GM18951 (cell line): ENCODE data around the gene CBY3.
"Not testable (repeated sequence)": the region's sequence is repeated elsewhere in the genome, so short reads cannot be mapped to it uniquely, and the experiment has no call there.

Experiments used
- POLR2A ChIP-seq: IDR thresholded peaks from 4 replicates; pipeline ENCODE4 v1.6.1; 2011; ENCODE audit warnings: mild to moderate bottlenecking; ENCODE audit not compliant: insufficient read length, insufficient read depth; ENCODE audit errors: extremely low read depth
- in situ Hi-C: fragments of 300-500 bp; cut with MboI; formaldehyde crosslinking; loops from one replicate; pipeline ENCODE4 v1.12.0; 2022; ENCODE audit warnings: low sequenced_read_pairs, mixed read lengths, inconsistent platforms; ENCODE audit not compliant: unreplicated experiment

Gene CBY3

DNA sequence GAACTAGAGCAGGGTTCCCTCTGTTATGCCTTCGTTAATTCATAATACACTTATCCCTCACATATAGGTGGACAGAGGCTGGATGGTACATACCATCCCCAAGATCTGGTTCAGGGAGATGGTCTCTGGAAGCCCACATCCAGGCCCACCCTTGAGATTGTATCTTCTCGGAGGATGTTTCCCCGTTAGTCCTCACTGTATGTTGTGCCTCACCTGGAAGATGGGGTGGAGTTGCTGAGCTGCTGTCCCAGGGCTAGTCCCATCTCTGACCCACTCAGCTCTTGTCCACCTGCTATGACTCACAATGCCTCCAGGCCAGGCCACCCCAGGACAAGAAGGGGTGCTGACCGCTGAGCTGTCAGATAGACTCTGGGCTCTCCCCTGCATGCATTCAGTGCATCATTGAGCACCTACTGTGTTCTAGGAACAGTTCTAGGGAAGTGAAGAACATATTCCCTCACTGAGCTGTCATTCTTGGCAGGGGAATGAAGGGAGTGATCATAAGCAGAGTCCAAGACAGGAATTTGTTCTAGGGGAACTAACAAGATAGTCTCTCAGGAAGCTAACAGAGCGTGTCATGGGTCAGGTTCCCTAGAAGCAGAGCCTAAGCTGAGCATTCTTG is at the start of gene CBY3:
Gene CBY3 (minus strand): TSS at position 255 of the 622 bp plus-strand sequence. CDS start 116 bp downstream, at position 139.
- in situ Hi-C loops = no loop called here

DNA sequence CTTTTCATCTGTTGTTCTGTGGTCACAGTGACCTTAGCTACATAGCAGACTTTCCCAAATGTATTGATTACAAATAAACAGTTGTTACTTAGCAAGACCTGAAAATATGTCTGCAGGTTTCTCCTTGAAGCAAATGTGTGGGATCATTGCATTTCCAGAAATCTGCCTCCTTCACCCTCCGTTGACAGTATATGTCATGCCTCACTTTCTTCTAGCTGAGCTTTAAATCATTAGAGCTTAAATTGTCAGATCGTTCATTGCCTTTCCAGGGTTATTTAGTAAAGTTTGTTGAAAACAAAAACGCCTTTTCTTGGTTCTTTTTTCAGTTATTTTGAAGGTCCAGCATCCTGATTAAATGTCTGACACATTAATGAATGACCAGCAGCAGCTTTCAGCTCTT is 49.5 kb upstream of the CBY3 start:
- no peak for TF ChIP-seq POLR2A
- in situ Hi-C loops = no loop called here

More for the DNA sequence above, at the start of gene CBY3:
- no peak for TF ChIP-seq POLR2A

DNA sequence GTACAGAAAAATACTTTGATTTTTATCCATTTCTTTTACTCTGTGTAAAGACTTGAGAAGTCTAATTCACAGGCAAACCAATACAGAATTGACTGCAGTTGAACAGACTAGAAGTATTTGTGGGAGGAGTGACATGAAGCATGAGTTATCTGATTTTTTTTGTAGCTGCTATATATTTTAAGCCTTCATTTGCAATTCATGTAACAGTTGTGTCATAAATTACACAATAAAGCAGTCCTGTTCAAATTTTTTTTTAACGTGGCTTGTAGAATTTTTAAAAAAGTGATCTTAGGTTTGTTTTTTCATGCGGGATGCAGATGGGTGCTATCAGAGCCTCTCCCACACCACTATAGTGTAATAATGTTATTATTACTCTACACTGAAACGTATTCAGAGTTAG is 48.9 kb upstream of the CBY3 start:
- TF ChIP-seq POLR2A = no peak
- in situ Hi-C loops = no loop called here

DNA sequence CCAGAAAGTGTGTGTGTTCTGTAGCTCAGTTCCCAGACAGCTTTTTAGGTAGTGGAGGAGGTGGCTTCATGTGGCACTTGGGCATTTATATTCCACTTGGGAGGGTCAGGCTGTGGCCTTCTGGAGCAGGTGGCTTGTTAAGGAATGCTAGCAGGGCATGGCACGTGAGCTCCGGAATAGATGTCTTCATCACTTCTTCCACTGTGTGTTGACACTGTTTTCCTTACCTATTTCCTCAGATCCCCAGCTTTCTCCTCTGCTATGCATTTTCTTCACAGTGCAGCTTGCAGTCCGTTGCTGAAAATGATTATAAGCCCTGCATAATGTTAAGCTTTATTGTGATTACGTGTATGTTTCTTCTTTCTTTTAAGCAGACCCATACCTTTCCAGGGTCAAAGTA is 48.5 kb upstream of the CBY3 start:
- no peak for TF ChIP-seq POLR2A
- in situ Hi-C loops = no loop called here

- TF ChIP-seq POLR2A = no peak
- in situ Hi-C loops = no loop called here
Measured at GRCh38 chr5:179727106-179727505, 46.3 kb upstream of the CBY3 start.

GRCh38 chr5:179724163-179724562 is 43.3 kb upstream of the CBY3 start:
- in situ Hi-C loops = no loop called here
- no peak for TF ChIP-seq POLR2A

- in situ Hi-C loops = no loop called here
- TF ChIP-seq POLR2A = no peak
Measured at GRCh38 chr5:179720222-179720621, 39.4 kb upstream of the CBY3 start.

DNA sequence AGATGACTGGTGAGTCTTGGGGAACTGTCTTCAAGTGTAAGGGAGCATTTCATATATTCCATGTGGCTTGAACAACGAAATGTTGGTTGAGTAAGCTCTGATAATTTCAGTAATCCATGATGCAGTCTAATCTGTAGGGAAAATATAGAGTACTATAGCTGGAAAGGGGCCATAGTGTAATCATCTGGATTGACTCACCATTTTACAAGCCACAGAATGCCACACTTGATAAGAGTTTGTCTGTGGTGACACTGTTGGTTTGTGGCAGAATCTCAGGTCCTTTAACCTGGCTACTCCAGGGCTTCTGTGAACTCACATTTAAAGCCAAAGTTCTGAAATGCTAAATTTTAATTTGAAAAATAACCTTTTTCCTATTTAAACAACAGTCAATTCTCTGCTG is 35.5 kb upstream of the CBY3 start:
- TF ChIP-seq POLR2A = no peak
- in situ Hi-C loops = no loop called here

- TF ChIP-seq POLR2A = no peak
- in situ Hi-C loops = no loop called here
Measured at GRCh38 chr5:179700401-179700918, 19.6 kb upstream of the CBY3 start.

GRCh38 chr5:179699616-179700237 is 18.9 kb upstream of the CBY3 start:
- in situ Hi-C loops = no loop called here
- peak; percentile 39 for TF ChIP-seq POLR2A

DNA sequence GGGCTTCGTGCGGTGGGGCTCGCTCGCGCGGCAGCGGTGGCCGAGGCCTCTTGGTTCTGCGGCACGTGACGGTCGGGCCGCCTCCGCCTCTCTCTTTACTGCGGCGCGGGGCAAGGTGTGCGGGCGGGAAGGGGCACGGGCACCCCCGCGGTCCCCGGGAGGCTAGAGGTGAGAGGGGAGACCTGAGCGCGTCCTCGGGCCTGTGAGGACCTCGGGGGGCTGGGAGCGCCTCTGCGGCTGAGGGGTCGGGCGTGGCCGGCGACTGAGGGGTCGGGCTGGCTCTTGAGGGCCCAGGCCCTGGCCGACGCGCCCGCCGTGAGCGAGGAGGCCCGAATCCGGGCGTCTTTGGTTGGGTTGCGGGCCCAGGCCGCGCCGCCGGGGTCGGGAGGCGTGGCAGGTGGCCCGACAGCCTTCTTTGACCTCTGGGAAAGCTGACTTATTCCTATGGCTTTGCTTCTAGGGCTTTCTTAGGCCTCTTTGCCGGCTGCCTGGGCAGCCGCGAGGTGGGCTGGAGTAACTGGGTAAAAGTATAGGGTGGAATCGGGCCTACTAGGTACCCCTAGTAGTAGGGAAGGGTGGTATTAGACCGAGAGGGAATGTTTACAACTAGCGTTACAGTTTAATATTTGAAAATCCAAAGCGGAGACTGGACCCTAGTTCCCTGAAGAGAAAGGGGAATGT is 18.2 kb upstream of the CBY3 start, which contains the start of gene CANX:
Gene CANX (plus strand): TSS at position 33 of the 681 bp plus-strand sequence. CDS start 6,715 bp downstream, outside the sequence.
- TF ChIP-seq POLR2A = peak; percentile 81
- in situ Hi-C loops = no loop called here

DNA sequence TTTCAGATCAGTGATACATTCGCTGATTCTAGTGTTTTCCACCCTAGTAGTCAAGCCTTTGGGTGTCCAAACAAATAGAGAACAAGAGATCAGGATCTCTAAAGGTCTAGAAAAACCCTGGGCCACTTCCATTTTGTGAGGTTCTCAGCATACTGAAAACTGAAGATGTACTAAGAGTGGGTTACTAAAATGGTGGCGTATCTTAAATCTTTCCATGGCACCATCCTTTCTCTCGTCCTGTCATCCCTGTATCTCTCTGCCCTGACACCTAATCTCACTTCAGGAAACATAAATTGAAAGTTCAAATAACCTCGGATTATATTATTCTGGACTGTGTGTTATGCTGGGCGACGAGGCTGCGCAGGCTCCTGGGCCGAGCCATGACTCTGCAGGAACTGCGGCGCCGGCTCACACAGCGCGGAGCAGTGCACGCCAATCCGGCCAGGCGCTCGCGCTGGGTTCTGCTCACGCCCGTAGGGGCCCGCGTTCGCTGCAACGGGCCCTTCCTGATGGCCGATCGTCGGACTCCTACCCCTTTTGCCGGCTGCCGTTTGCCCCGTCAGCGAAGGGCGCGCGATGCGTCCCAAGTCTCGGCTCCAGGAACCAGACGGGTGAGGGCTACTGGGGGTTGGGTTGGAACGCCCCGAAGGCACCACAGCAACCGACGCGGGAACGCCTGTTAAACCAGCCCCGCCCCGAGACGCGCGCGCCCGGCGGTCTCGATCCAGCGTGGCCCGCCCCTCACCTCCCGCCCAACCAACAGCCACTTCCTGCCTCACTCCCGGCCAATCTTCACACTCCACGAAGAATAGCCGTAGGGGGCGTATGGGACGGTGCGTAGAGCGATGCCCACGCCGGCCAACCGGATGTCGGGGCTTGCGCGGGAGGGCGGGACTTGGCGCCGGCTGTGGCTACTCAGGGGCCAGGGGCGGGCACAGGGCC is 17.4 kb upstream of the CBY3 start:
- in situ Hi-C loops = no loop called here
- peak; percentile 85 for TF ChIP-seq POLR2A

GRCh38 chr5:179697543-179697942 is 16.7 kb upstream of the CBY3 start:
- in situ Hi-C loops = not testable (repeated sequence)
